NK-92 treated with Interleukin-12 subunit alpha and Interleukin-12 subunit beta, amount 100 ng/mL, for 24 hours (cell line): ENCODE data around the gene ST8SIA5.

ENCODE experiments used
- DNase-seq: peaks from one replicate; lab custom pipeline; 2025; lab: John Stamatoyannopoulos, UW

The ST8SIA5 gene

DNA sequence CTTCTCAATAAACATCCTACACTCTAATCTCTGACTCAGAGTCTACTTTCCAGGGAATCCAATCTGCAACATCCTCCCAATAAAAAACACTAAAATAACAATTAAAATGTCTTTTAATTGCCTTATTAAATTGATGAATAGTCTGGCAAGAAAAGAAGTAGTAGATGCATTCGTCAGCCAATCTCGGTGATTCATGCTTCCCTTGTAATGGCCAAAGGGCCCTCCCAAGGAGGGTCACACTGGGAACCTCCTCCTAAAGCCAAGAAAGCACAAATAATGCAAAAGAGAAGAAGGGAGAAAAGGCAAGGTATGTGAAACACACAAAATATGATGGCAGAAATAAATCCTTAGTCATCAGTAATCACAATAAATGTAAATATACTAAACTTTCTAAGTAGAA is 16.8 kb downstream of the ST8SIA5 start:
- DNase-seq: no peak

DNA sequence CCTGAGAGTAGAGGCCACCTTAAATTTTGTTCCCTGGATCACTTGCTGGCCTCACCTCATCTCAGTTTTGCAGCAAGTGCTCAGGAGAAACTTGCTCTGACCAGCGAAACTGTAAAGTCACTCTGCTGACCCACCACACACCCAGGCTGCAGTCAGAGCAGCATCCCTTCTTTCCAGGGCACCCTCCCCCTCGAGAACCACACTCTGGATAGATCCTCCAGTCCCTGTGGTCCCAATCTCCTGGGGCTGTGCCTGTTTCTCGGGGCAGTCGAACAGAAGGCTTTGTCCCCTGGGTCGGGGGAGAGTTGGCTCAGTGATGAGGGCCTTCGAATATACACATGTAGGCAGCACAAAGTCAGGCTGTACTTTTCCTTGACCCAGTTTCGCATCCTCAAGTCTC is 18.4 kb downstream of the ST8SIA5 start:
- no peak for DNase-seq

DNA sequence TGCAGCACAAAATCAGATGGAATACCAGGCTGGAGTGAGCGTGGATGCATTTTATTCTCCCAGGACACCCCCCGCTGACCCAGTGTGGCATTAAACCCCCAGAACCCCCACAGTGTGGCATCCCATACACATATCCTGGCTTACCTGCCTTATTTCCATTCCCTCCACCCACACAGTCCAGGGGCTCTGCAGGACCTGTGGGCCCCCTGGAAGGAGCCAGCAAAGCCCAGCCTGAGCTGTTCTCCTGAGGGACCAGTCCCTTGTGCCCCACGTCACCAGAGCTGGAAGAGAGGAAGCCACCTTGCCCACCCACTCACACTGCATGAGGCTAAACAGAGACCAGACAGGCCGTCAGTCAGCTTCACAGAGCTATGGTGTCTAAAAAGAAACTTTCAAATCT is 20.1 kb downstream of the ST8SIA5 start:
- no peak for DNase-seq

DNA sequence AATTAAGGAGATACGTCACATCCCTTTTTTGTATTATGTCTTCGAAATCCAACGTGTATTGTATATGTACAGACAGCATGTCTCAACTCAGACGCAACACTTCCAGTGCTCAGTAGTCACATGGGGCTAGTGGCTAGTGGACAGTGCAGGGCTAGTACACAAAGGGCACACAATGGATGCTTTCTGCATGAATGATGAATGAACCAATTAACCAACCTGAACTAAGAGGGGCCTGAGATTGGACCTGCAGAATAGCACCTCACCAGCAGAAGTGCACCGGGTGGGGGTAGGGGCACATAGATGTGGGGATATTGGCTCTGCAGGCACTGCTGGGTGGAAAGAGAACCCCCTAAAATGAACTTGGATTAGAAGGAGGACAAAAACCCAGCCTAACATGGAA is 20.7 kb downstream of the ST8SIA5 start:
- no peak for DNase-seq

DNA sequence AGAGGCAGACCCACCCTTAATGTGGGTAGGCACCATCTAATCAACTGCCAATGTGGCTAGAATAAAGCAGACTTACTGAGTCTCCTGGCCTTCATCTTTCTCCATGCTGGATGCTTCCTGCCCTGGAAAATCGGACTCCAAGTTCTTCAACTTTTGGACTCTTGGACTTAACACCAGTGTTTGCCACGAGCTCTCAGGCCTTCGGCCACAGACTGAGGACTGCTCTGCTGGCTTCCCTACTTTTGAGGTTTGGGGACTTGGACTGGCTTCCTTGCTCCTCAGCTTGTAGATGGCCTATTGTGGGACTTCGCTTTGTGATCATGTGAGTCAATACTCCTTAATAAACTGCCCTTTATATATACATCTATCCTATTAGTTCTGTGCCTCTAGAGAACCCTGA is 21.9 kb downstream of the ST8SIA5 start:
- no peak for DNase-seq

GRCh38 chr18:46733872-46734271 is 23.0 kb downstream of the ST8SIA5 start:
- DNase-seq: no peak

- DNase-seq: no peak
Observed at GRCh38 chr18:46732801-46733200, 24.1 kb downstream of the ST8SIA5 start.

DNA sequence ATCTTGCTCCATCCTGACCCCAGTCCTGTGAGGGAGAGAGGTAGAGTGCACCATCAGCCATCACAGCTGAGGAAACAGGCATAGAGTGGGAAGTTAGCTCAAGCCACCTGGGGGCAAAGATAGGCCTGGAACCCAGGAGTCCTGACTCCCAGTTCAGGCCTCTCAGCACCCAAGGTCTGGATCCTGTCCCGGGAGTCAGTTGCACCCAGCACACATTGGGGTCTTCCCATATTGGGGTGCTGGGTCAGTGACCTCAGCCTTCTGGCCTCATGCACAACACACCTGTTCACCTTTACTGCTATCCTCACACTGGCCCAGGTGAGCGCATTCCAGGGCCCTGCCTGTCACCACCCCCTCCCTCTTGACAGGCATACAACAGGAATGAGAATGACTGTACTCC is 24.7 kb downstream of the ST8SIA5 start:
- no peak for DNase-seq

- DNase-seq: no peak
Observed at GRCh38 chr18:46731316-46731715, 25.5 kb downstream of the ST8SIA5 start.

DNA sequence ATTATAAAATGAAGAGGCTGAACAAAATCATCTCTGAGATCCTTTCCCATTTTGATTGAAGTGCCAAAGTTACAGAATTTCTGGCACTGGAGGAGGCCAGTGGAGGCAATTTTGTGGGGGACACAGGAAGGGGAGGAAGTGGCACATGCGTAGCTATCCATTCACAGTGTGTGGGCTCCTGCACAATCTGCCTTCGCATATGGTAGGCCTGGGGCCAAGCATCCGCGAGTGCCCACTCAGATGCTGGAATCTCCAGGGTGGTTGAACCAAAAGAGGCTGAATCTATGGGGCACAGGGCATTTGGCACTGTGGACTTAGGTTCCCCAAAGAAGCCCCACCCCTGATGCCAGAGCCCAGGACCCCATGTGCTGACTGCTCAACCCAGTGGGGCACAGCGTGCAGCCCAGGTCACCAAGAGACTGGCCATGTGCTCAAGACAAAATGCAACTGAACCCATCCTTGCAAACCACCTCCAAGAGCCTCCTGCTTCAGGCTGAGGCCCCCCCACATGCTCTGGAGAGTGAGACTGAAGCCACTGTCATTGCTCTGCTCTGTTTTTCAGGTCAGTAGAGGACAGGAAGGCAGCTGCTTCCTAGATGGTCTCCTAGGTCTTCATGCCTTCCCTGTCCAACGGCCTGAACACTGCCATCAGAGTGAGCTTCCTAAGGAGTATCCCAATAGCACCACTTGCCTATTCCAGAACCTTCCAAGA is 28.5 kb downstream of the ST8SIA5 start:
- no peak for DNase-seq

DNA sequence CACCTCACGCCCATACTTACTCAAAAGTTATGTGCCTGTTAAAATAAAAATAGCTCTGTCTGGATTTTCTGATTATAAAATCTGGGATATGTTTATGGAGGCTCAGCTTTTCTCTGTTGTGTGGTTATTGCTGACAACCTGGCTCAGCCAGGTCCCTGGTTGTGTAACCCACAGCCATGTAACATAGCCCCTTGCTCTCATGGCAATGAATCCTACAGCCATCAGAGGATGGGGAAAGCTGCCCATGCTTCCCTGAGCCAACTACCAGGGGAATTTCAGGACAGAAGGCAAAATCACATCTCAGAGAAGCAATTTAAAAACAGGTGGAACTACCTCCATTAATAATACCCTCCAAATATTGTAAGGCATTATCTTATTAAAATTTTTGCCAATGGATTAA is 29.7 kb downstream of the ST8SIA5 start:
- no peak for DNase-seq

DNA sequence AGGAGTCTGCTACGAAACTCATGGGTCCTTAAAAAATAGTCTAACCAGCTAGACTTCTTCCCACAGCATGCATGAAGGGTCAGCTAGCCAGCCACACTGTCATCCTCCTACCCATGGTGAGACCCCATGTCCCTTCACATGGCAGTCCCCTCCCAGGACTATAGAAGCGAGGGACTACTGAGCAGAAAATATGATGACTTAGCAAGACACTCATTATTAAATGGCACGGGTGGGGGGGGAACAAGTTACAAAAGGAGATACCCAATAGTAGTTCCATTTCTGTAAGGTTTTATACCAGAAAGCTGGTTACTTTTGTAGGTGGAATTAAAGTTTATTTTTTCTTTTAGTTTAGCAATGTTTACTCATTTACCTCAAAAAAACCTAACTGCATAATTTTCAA is 31.5 kb downstream of the ST8SIA5 start:
- no peak for DNase-seq

GRCh38 chr18:46723856-46724415 is 32.9 kb downstream of the ST8SIA5 start:
- DNase-seq: no peak

DNA sequence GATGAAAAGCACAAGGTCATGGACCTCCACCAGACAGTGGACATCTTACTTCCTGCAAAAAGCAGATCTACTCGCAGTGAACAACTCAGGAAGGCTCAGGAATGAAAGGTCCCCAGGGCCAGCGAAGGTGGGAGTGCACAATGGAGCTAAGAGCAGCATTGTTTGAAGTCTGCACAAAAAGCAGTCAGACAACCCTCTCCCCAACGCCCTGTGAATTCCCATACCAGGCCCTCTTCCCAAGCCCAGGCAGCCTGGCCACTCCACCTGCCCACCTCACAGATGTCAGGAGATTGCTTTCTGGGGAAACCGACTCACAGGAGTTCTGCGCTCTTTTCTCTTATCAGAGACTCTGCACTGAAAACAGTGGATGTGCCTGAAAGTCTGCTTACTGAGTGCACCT is 34.8 kb downstream of the ST8SIA5 start:
- no peak for DNase-seq

- DNase-seq: no peak
Observed at GRCh38 chr18:46721331-46721730, 35.5 kb downstream of the ST8SIA5 start.

DNA sequence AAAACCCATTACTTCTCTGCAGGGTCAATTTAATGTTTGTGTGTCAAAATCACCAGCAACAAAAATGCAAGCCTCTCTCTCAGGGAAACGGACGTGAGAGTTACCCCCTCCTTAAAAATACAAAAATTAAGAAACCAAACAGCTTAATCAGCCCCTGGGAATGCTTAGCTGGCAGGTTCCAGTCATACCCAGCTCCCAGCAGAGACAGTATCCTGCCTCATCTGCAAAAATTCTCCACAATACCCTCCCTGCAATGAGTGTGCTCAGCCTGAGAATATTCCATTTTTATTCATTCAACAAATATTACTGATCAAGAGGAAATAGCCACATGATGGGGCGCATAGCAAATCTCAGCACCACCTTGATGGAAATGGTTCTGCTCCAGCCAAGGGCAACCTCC is 36.3 kb downstream of the ST8SIA5 start:
- DNase-seq: no peak

GRCh38 chr18:46720092-46720491 is 36.8 kb downstream of the ST8SIA5 start:
- no peak for DNase-seq

- DNase-seq: no peak
Observed at GRCh38 chr18:46719388-46719787, 37.5 kb downstream of the ST8SIA5 start.

- DNase-seq: no peak
Observed at GRCh38 chr18:46718501-46719341, 38.1 kb downstream of the ST8SIA5 start.

DNA sequence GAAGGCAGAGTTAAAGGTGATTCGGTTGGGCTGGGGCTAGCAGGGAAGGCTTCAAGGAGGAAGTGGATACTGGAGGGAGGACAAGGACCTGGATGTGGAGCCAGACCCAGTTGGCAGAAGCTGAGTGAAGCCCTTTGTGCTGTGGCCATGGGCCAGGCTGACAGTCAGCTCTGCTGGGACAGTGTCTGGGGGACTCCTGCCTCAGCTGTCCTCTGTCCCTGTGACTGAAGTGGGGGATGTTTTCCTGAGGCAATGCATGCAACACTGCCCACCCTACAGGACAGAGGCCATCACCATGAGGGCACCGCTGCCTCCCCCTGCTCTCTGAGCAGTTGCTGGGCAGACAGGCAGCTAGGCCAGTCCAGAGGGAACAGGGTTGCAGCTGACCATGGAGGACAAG is 40.0 kb downstream of the ST8SIA5 start:
- no peak for DNase-seq

GRCh38 chr18:46716336-46716735 is 40.5 kb downstream of the ST8SIA5 start:
- DNase-seq: no peak

DNA sequence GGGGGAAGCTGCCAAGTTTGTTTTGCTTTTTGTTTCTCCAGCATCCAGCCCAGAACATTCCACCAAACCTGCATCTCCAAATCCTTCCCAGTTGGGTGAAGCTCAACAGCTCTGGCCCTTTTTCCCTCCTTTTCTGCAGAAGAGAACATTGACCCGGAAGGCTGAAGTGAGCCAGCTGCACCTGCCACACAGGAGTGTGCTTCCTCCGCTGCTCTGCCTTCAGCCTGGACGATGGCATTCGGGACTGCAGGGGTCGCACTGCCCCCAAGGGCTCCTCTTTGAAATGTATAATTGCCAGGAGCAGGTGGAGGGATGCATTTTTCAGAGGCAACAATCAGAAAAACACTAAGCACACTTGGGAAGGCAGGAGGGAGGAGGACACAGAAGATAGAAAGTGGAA is 41.8 kb downstream of the ST8SIA5 start:
- no peak for DNase-seq

GRCh38 chr18:46712406-46712805 is 44.4 kb downstream of the ST8SIA5 start:
- DNase-seq: no peak
